B cell (primary cell): ENCODE measurements around the gene SRRD.

ENCODE experiments used
- EZH2 ChIP-seq: IDR thresholded peaks from 2 replicates; pipeline ENCODE4 v1.6.1; 2012; ENCODE audit warnings: borderline replicate concordance, low read depth, mild to moderate bottlenecking, moderate library complexity, low read length; ENCODE audit not compliant: insufficient read depth, poor library complexity, severe bottlenecking
- TF ChIP-seq, protein P1 (sequence below): fragments of 200-600 bp; IDR thresholded peaks from one replicate; pipeline ENCODE4 v1.8.0; 2022; ENCODE audit warnings: antibody characterized with exemption, mild to moderate bottlenecking

GRCh38 chr22:26464312-26464711 is 19.4 kb upstream of the SRRD start:
- TF ChIP-seq, protein P1, sequence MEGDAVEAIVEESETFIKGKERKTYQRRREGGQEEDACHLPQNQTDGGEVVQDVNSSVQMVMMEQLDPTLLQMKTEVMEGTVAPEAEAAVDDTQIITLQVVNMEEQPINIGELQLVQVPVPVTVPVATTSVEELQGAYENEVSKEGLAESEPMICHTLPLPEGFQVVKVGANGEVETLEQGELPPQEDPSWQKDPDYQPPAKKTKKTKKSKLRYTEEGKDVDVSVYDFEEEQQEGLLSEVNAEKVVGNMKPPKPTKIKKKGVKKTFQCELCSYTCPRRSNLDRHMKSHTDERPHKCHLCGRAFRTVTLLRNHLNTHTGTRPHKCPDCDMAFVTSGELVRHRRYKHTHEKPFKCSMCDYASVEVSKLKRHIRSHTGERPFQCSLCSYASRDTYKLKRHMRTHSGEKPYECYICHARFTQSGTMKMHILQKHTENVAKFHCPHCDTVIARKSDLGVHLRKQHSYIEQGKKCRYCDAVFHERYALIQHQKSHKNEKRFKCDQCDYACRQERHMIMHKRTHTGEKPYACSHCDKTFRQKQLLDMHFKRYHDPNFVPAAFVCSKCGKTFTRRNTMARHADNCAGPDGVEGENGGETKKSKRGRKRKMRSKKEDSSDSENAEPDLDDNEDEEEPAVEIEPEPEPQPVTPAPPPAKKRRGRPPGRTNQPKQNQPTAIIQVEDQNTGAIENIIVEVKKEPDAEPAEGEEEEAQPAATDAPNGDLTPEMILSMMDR = no peak
- no peak for TF ChIP-seq EZH2
